Ramos (cell line): ENCODE measurements around the gene KRTAP5-2.

Experiments
- in situ Hi-C: fragments of 300-500 bp; cut with MboI; formaldehyde crosslinking; loops from one replicate; pipeline ENCODE4 v1.14.3; 2022; ENCODE audit warnings: low sequenced_read_pairs; ENCODE audit not compliant: unreplicated experiment

Gene KRTAP5-2

DNA sequence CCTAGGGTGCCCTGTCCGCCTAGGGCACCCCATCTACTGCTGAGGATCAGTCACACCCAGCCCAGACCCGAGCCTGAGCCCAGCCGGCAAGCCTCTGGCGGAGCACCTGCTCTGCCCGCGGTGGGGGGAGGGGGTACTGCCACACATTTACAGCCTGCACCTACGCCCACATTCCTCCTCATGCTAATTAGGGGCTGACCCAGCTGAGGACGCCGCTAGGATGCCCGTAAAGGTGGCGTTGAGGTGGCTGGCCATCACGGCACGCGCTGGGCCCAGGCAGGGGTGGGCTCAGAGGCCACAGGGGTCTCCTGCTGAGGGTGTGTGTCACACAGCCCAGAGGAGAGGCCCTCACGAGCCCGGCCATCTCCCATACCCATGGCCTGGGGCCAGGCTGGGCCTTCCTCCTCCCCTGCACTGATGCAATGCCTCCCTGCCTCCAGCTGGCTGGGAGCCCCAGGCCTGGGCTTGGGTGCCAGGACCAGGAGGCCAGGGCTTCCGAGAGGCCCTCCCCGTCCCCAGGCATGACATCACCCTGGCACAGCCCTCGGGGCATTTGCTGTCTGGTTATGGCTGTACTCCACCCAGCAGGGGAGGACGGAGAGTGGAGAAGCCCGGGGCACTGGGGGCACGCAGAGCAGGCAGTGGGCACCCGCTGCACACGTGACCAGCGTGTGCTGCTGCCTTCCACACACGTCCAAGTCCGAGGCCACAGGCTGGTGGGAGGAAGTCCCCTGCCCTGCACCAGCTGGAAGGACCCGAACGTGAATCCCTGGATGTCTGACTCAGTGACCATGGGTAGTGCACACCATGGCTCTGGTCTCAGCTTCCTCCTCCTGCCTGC lies 38.8 kb downstream of the KRTAP5-2 start:
- in situ Hi-C loops, result no loop called here

DNA sequence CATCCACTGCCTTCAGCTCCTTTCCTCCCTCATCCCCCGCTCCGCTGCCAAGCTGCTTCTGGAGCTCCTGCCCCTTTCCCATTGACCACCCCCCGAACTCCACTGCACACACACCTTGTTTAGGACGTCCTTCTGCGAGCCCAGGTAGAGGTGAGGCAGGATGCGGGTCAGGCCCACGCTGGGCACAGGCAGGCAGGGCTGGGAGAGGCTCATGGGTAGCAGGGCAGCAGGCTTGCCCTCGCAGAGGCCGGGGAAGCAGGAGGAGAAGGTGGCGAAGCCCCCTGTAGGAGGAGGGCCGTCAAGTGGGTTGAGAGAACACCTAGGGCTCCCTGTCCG lies 39.4 kb downstream of the KRTAP5-2 start:
- in situ Hi-C loops, result no loop called here

DNA sequence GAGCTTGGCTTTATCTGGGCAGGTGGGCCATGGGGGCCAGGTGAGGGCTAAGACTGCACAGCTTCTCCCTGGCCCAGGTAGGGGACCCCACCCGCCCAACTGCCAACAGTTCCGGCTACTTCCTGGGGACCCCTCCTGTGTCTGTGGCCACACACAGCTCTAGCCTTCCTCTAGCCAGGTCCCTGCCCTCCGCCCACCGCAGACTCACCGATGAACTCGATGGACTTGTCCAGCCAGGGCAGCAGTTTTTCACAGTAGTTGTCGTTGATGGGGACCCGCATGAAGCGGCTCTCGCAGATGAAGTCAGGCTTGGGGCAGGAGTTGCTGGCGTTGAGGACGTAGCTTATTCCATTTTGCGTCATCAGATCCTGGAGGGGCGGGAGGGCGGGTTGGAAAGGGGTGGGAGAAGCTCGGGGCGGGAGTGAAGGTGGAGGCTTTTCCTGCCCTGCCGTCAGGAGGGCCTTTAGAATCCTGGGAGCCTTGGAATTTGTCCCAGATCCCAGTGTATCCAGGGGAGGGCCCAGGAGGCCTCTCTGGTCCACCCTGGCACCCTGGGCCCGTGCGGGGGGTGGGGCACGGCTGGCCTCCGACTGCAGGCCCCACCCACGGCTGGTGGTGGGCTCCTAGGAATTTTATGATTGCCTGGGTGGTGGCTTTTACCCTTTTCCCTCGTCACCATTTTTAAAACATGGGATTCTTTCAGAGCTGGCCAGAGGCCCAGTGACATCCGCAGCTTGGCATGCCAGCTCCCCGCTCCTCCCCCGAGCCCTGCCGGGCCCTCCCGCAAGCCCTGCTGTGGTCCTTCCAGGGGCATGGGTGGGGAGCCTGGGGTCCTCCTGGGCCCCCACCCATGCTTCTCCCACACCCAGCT lies 40.0 kb downstream of the KRTAP5-2 start:
- in situ Hi-C loops, result no loop called here

DNA sequence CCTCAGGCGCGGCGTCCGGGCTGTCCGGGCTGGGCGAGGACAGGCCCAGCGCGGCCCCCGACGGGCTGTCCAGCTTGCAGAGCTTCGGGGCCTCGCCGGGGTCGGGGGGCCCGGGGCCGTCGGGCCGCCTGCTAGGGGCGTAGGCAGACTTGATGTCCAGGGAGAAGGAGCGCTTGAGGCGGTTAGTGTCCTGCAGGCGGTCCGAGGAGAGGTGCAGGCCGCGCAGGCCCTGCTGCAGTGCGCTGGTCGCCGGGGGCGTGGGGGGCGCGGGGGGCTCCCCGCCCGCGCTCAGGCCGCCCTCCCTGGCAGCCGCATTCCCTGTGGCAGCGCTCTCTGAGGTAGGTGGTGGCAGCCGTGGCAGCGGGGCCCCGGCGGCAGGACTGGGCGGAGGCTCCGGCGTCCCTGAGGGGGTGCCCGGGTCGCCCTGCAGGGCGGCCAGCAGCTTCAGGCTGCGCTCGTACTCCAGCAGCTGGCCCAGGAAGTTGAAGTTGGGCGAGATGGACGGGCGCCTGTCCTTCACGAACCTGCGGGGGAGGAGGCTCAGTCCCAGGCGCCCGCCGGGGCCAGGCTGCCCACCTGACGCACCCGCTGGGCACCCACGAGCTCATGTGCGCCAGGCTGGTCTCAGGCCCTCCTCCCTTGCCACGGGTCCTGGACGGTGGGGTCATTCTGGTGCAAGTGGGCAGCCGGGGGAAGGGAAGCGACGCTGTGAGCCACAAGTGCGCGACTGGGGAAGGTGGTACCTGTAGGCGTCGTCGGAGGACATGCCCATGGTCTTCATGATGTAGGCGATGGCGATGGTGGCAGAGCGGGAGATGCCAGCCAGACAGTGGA lies 40.8 kb downstream of the KRTAP5-2 start:
- in situ Hi-C loops, result no loop called here

DNA sequence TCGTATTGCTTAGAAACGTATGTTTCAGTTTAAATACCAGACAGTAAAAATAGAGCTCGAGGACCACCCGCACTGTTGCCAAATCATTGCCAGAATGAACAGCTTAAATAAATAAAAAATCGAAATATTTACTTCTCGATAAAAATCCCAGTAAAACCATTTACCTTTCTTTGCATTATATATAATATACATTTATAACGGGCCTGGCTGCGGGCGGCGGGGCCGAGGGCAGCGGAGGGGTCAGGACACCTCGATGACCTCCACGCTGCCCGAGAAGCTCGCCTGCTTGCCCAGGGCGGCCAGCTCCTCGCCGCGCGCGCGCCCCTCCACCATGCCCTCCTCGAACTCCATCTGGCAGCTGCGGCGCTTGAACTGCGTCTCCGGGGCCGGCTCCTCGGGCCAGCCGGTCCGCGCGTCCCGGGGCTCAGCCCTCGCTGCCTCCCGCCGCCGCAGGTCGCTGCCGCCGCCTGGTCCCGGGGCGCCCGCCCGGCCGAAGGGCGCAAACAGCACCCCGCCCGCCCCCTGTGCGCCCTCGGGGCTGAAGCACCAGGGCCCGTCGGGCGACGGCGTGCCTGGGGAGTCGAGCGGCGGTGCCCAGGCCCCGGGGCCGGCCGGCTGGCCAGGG lies 41.7 kb downstream of the KRTAP5-2 start:
- in situ Hi-C loops, result no loop called here

DNA sequence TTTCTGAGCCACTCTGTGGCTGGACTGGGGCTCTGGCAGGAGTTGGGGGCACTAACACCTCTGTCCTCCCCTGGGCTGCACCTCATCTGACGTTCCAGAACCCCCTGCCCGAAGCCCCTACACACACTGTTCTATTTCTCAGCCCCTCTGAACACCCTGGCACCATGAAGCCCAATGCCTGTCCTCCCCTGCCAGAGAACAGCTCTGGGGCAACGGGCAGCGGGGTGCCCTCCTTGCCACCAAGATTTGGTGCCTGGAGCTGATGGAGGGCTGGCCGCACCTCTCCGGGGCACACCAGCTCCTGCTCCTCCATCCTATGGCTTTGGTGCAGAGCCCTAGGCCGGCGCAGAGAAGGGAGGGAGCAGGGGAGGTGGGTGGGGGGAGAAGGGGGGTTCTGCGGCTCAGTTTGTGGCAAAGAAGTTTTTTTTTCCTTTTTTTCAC lies 42.4 kb downstream of the KRTAP5-2 start:
- in situ Hi-C loops, result no loop called here

DNA sequence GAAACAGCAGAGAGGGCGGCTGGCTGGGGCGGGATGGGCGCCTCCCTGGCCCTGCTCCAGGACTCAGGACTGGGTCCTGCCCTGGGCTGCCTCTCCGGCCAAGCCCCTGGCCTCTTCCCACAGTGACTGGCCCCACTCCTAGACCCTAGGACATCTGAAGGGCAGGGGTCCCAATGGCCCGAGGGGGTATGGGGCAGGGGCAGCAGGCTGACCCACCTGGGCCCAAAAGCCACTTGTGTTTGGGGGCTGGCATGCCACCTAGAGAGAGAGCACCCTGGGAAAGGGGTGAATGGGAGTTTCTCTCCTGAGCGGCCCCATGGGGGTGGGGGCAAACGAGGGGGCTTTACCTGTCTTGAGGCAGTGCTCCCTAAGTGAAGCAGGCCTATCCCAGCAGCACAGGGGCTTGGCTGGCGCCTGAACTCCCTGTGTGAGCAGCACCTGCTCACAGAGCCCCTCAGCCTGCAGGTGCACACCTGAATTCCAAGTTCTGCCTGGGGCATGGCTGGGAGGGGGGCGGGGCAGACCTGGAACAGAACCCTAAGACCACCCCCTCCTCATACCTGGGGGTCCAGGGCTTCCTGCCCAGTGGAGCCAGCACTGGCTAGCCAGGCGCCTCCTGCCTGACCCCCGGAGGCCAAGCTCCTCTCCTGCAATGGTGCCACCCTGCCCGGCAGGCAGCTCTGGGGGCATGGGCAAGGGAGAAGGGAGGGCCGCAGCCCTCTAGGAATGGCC lies 42.9 kb downstream of the KRTAP5-2 start:
- in situ Hi-C loops, result no loop called here

DNA sequence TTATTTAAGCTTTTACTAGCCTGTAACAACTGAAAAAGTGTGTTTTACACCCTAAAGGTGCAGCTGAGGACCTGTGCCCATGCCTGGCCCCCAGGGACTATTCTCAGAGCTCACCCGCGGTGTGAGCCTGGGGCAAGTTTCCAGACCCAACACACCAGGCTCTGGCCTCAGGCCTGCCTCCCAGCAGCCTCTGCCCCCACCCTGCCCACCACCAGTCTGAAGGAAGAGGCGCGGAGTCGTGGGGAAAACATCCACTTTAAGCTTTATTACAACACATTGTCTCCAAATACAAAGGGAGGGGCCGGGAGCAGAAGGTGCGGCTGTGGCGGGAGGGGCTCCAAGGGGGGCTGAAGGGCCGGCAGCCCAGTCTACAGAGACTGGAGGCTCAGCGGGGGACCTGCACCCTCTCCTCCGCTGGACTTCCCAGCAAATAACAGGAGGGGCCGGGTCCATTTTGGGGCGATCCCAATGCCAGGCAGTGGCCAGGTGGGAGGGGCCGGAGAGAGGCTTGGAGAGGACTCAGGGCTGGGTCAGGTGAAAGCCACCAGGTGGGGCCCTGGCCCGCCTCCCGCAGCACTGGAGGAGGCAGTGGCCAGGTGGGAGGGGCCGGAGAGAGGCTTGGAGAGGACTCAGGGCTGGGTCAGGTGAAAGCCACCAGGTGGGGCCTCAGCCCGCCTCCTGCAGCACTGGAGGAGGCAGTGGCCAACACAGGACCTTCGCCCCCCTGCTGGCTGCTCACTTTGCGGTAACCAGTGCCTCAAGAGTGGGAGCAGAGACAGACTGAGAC lies 44.1 kb downstream of the KRTAP5-2 start:
- in situ Hi-C loops, result no loop called here

DNA sequence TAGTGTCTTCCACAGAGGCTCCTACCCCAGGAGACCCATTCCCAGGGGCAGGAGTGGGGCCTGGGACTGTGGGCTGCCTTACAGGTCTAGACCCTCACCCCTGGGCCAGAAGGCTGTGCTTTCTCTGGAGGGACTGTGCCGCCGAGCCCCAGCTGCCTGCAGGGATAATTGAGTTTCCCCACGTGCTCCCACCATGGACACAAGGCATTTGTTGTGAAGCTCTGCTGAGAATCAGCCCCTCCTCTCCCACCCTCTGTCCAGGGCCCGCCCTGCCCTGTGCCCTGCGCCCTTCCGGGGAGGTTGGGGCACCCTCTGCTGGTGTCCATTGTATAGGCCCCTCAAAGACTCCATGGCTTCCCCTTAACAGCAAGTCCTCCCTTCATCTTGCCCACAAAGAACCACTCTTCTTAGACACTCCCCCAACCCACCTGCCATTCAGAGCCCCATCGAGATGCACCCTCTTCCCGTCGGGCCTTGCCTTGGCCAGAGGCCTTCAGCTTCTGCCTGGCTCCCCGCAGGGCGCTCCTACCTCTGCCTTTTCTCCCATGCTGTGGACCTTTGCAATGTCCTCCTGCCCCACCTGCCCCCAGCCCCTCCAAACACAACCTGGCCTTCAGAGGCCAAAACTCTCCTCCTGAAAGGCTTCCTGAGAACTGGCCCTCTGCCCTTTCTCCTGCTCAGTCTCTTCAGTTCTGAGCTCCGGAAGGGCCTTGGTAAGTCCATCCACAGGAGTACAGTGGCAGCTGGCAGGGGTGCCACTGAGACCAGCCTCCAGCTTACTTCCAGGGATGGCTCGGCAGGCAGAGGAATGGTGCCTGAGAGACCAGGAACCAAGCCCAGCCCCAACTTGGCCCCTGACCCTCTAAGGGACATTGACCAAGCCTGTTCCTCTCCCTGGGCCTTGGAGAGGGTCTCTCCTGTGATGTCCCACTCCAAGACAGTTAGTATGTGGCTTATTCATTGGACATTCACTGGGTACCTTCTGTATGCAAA lies 48.5 kb downstream of the KRTAP5-2 start:
- in situ Hi-C loops, result no loop called here

DNA sequence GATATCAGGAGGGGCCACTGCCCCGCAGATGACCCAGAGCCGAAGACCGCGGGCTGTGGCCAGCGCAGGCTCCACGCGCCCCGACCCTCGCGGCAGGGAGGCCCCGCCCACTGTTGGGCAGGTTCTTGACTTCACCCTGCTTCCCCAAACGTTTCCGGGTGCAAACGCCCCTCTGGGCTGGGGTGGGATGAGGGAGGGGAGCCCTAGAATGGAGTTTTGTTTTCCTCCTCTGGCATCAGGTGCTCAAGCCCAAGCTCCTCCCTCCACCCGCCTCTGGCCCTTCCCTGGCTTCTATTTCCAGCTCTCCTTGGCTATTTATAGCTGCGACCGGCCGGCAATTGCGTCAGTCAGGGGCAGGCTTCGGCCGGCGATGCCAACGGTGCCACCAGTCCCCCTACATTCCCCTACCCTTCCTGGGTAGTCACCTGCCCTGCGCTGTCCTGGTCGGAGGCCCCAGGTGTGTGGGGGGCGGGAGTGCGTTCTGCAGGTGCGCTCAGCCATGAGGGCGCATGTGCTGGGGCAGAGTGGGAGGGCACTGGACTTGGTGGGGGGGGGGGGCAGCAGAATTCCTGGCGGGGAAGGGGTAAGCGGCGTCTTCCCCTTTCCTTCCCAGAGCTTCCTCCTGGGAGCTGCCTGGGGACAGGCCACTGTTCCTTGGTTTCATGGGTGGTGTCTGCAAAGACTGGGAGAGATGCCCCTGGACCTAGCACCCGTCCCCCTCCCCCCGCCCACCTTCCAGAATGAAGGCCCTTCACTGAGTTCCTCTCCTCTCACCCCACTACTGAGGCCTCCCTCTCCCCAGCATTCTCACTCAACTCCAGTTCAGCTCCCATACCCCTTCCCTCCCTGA lies 49.6 kb downstream of the KRTAP5-2 start:
- in situ Hi-C loops, result no loop called here

DNA sequence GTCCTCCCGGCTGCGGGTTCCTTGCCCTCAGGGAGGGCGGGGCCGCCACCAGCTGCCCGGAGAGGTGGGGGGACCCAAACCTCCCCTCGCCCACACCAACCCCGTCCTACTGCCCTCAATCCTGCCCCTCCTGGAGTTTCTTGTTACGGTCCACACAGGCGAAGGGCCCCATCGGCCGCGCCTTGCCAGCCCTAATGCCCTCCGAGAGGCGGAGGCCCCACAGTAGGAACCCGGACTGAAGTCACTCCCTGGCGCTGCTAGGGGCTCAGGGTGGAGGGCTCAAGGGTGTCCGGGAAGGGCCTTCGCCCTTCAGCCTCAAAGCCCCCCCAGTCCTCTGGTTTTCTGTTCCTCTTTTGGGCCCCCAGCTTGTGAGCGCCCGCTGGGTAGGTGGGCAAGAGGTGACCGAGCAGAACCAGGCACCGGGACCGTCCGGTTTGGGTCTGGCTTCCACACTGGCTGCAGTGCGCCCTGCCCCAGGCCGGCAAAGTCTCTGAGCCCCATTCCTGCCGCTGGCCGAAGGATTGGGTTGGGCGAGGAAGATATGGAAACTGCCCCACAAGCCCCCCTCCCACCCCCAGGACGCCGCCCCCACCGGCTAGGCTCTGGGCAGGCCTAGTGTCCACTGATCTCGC lies 50.5 kb downstream of the KRTAP5-2 start:
- in situ Hi-C loops, result no loop called here
